HL-60 (cell line): ENCODE measurements around the gene ASB9.

Experiments used
- POLR2AphosphoS5 ChIP-seq: IDR thresholded peaks from 2 replicates; pipeline ENCODE4 v1.6.1; 2012; ENCODE audit warnings: low read depth
- SPI1 ChIP-seq: IDR thresholded peaks from 2 replicates; pipeline ENCODE4 v1.6.1; 2012; ENCODE audit warnings: low read depth, mild to moderate bottlenecking, borderline replicate concordance
- TF ChIP-seq, protein P1 (sequence below): IDR thresholded peaks from one replicate; pipeline ENCODE4 v1.5.1; 2011; ENCODE audit warnings: low read length, control low read depth, inconsistent platforms; ENCODE audit not compliant: insufficient read depth
- TF ChIP-seq, protein P2 (sequence below): IDR thresholded peaks from 2 replicates; pipeline ENCODE4 v1.6.1; 2012; ENCODE audit warnings: low read depth; ENCODE audit not compliant: insufficient replicate concordance

DNA sequence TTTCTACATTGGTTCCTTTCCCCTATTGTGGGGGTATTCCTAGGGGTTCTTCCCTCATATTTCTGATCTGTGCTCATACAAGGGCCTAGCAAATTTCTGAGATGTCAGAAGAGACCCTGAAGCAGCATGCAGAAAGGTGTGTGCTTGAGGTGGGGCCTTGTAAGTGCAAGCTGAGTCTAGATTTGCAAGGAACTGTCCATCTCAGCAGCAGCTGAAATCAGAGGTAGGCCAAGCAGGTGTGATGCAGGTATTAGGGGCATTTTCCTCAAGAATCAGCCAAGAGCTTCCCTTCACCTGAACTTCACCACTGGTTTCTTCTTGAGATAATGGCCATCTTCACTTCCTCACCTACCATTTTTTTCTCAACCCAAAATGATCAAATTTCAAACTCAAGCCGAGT, 45.1 kb downstream of the ASB9 start:
- TF ChIP-seq, protein P1, sequence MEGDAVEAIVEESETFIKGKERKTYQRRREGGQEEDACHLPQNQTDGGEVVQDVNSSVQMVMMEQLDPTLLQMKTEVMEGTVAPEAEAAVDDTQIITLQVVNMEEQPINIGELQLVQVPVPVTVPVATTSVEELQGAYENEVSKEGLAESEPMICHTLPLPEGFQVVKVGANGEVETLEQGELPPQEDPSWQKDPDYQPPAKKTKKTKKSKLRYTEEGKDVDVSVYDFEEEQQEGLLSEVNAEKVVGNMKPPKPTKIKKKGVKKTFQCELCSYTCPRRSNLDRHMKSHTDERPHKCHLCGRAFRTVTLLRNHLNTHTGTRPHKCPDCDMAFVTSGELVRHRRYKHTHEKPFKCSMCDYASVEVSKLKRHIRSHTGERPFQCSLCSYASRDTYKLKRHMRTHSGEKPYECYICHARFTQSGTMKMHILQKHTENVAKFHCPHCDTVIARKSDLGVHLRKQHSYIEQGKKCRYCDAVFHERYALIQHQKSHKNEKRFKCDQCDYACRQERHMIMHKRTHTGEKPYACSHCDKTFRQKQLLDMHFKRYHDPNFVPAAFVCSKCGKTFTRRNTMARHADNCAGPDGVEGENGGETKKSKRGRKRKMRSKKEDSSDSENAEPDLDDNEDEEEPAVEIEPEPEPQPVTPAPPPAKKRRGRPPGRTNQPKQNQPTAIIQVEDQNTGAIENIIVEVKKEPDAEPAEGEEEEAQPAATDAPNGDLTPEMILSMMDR = no peak
- no peak for TF ChIP-seq POLR2AphosphoS5
- TF ChIP-seq, protein P2, sequence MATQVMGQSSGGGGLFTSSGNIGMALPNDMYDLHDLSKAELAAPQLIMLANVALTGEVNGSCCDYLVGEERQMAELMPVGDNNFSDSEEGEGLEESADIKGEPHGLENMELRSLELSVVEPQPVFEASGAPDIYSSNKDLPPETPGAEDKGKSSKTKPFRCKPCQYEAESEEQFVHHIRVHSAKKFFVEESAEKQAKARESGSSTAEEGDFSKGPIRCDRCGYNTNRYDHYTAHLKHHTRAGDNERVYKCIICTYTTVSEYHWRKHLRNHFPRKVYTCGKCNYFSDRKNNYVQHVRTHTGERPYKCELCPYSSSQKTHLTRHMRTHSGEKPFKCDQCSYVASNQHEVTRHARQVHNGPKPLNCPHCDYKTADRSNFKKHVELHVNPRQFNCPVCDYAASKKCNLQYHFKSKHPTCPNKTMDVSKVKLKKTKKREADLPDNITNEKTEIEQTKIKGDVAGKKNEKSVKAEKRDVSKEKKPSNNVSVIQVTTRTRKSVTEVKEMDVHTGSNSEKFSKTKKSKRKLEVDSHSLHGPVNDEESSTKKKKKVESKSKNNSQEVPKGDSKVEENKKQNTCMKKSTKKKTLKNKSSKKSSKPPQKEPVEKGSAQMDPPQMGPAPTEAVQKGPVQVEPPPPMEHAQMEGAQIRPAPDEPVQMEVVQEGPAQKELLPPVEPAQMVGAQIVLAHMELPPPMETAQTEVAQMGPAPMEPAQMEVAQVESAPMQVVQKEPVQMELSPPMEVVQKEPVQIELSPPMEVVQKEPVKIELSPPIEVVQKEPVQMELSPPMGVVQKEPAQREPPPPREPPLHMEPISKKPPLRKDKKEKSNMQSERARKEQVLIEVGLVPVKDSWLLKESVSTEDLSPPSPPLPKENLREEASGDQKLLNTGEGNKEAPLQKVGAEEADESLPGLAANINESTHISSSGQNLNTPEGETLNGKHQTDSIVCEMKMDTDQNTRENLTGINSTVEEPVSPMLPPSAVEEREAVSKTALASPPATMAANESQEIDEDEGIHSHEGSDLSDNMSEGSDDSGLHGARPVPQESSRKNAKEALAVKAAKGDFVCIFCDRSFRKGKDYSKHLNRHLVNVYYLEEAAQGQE = no peak
- TF ChIP-seq SPI1 = no peak
